CD4-positive, alpha-beta T cell treated with Interleukin-10 for 1 hour (primary cell): Measurements from ENCODE around the gene PDZK1IP1.
"Not testable (repeated sequence)": the region's sequence is repeated elsewhere in the genome, so short reads cannot be mapped to it uniquely, and the experiment has no call there.

Source experiments
- DNase-seq: peaks from one replicate; pipeline ENCODE4 v3.0.0-alpha.2; 2020

PDZK1IP1 gene

DNA sequence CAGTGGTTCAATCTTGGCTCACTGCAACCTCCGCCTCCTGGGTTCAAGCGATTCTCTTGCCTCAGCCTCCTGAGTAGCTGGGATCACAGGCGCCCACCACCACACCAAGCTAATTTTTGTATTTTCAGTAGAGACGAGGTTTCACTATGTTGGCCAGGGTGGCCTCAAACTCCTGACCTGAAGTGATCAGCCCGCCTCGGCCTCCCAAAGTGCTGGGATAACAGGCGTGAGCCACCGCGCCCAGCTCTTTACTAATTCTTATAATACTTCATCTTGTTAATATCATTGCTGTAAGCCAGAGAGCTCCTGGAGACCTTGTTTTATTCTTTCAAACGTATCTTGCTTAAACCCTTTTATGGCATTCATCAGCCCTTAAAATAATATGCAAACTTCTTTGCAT lies 3.7 kb upstream of the PDZK1IP1 start:
- not testable (repeated sequence) for DNase-seq

- peak; percentile 62 for DNase-seq
Observed at GRCh38 chr1:47192458-47193384, 2.9 kb upstream of the PDZK1IP1 start.

DNA sequence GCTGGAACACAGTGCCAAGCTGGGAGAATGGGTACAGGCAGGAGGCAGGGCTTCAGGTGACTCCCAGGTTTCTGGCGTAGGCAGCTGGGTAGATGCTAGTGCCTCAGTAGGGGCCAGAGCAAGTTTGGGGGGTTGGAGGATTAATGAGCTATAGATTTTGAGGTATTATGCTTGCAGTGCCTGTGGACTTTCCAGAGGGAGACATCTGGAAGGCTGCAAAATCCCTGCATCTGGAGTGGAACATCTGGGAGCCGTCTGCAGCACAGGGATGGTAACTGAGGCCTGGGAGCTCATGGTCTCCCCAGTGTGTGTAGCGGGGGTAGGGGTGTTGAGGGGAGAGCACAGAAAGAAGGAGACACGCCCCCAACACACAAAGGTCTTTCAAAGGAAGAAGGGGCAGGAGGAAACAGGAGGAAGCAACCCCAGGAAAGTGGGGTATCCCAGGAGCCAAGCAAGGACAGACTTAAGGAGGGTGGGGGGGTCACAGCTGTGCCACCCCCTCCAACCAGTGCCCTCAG lies 2.2 kb upstream of the PDZK1IP1 start:
- no peak for DNase-seq

- no peak for DNase-seq
Observed at GRCh38 chr1:47190857-47191256, 1.0 kb upstream of the PDZK1IP1 start.

- DNase-seq, result no peak
Observed at GRCh38 chr1:47190509-47190855, 646 bp upstream of the PDZK1IP1 start.

DNA sequence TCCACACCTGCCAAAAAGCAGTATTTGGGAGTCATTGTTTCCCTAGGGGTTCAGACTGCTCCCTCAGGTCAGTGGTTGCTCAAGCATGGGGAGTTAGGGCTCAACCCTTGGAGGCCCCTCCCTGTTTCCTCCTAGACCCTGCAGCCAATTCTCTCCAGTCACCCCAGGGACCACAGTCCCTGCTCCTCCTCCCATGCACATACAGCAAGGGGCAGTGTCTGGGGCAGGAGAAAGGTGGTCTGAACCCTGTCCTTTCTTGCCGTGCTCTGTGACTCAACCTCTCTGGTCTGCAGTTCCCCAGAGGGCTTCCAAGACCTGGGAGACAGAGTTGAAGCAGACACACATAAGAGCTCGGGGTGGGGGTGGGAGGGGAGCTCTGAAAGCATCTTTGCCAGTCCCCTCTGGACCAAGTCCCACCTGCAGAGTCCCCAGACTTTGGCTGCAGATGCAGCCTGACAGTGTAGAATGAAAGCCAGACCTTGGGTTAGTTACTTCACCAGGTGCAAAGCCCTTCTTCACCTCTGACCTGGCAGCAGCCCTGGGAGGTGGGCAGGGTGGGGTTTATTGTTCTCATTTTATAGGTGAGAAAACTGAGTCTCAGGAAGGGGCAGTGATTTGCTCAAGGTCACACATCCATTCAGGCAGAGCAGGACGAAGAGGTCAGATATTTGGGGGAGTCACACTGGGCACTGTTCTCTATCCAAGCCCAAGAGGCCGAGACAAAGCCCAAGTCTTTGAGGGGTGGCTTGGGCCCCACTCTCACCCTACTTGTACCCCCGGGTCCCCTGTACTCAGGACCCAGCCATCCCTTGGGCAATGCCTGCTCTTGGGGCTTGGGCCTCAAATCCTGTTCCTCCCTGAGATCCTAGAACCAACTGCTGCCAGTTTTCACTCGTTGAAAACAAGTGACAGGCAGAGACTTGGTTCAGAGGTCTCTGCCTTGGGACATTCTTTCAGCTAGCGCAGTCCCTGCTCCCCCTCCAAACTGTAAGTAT lies 748 bp downstream of the PDZK1IP1 start:
- DNase-seq, result no peak

- DNase-seq, result no peak
Observed at GRCh38 chr1:47187926-47188250, 1.9 kb downstream of the PDZK1IP1 start.

- no peak for DNase-seq
Observed at GRCh38 chr1:47187231-47187925, 2.5 kb downstream of the PDZK1IP1 start.

GRCh38 chr1:47186267-47187185 lies 3.3 kb downstream of the PDZK1IP1 start:
- no peak for DNase-seq

DNA sequence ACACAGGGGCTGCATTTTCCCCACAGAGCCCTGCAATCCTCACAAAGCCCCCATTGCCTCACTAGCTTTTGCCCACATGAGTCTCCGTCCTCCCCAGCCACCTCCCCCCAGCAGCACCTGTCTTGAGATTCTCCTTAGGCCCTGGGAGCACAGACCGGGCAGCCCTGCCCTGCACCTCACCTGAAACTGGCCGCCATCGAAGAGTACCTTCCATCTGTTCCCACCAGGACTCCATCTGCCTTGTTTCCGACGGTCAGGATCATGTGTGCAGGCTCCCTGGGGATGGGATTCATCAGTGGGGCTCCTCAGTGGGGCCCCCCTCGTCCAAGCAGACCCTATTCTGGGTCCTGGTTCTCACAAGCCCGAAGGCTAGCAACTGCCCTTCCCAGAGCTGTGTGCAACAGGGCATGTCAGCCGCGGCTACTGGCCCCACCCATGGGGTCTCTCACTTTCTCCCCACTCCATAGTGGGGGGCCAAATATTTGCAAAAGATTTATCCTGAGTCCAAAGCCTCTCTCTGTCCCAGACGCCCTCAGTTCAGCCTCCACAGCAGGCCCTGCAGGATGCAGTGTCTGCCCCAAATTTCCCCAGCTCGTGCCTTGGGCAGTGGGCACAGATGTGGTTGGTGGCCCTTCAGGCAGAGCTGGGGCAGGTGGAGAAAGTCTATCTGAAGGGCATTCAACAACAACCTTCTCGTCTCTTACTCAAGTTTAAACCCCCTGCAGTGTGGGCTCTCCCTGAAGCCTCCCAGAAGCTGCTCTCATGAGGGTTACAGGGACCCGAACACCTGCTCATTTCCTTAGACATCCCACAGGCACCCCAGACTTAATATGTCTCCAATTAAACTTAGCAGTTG lies 4.8 kb downstream of the PDZK1IP1 start:
- no peak for DNase-seq

GRCh38 chr1:47184090-47184821 lies 5.6 kb downstream of the PDZK1IP1 start:
- no peak for DNase-seq

GRCh38 chr1:47183308-47184089 lies 6.3 kb downstream of the PDZK1IP1 start:
- DNase-seq, result no peak

- no peak for DNase-seq
Observed at GRCh38 chr1:47182676-47183235, 7.1 kb downstream of the PDZK1IP1 start.

DNA sequence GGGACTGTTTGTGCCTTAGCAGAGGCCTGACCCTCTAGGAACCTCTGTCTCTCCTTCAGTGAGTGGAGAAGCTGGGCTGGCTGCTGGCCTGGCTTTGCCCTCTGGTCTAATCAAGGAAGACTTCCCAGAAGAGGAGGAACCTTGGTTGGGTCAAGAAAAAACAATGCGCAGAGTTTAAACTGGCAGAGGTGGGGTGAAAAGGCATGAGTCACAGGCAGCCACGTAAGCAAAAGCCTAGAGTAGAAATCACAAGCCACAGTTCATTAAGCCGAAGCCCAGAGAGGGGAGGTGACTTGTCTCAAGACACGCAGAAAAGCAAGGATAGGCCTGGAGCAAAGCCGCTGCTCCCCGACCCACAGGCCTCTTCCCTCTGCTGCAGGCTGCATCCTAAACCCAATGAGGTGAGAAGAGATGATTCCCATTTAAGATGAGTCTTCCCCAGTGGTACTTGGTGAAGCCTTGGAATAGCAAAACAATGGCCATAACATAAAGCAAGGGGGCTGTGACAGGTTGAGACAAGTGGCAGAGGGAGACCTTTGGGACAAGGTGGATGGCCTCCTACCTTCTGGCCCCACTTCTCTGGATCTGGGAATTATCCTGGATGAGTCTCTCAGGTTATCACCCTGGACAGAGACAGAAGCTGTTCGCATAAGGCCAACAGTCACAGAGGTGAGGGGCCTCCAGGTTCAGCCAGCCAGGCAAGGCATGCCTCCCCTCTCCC lies 7.7 kb downstream of the PDZK1IP1 start:
- DNase-seq, result no peak

GRCh38 chr1:47181095-47181954 lies 8.5 kb downstream of the PDZK1IP1 start:
- no peak for DNase-seq

DNA sequence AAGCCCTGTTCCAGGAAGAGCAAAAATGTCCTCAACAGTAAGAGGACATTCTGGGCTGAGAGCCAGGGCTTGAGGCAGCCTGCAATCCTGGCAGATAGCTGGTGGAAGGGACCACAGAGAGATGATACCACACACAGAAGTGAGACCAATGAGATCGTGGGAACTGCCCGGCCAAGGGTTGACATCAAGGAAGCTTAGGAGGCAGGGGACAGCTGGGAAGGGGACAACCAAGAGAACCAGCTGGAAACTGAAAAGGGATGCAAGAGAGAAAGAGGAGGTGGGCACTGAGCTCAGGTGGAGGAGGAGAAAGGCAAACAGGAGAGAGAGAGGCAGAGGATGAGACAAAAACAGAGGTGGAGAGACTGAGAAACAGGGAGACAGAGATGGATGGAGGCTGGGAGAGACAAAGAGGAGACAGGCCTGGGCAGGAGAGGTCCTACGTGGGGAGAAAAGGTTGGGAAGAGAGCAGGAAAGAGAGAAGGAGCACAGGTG lies 9.2 kb downstream of the PDZK1IP1 start:
- no peak for DNase-seq

DNA sequence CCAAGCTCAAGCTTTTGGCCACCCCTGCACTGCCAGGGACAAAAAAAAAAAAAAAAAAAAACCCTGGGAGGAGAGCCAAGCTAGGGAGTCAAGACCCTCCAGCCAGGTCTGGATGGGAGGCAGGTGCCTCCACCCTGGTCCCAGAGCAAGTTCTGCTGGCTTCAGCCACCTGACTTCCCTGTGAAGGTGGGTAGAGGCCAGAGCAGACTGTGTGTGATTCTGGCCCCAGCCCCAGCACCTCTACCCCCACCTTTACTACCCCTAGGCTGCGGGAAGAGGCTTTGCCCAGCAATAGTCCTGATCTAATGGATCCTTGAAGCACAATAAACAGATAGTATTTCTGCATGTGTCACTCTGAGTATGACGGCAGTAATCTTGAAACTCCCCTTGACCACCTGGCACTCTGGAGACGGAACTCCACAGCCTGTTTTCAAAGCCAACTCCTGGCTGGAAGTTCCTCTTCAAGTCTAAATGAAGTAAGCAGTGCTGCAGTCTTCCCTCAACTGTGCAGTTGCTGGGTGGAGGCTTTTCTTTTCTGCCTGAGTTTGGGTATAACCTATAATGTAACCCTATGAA lies 9.8 kb downstream of the PDZK1IP1 start:
- DNase-seq, result no peak
